DND-41 (cell line): ENCODE data around the gene SMPD4.
"Not testable (repeated sequence)": the region's sequence is repeated elsewhere in the genome, so short reads cannot be mapped to it uniquely, and the experiment has no call there.

Experiments used
- EZH2 ChIP-seq: IDR thresholded peaks from 3 replicates; pipeline ENCODE4 v1.6.1; 2012; ENCODE audit warnings: borderline replicate concordance, low read depth, mild to moderate bottlenecking, moderate library complexity, low read length, inconsistent platforms; ENCODE audit not compliant: severe bottlenecking
- TF ChIP-seq, protein P1 (sequence below): IDR thresholded peaks from 2 replicates; pipeline ENCODE4 v1.5.1; 2012; ENCODE audit warnings: borderline replicate concordance, low read length, moderate library complexity, mild to moderate bottlenecking; ENCODE audit not compliant: poor library complexity, severe bottlenecking; ENCODE audit errors: extremely low read depth

DNA sequence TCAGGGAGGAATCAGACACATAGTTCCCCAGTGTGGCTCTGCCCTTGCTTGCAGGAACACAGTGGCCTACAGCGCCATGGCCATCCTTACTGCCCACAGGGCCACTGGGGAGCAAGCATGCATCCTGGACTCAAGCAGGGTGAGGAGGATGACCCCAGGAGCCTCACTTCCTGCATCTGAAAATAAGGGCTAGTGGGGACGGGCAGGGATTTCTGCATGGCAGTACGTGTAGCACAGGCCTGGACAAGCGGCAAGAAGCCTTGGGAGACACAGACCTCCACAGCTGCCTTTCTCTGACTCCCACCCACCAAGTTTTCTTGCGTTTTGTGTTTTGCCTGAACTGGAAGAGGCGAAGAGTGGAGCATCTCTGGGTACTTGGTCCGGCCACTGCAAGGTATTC, 18.9 kb downstream of the SMPD4 start:
- TF ChIP-seq EZH2: not testable (repeated sequence)
- TF ChIP-seq, protein P1, sequence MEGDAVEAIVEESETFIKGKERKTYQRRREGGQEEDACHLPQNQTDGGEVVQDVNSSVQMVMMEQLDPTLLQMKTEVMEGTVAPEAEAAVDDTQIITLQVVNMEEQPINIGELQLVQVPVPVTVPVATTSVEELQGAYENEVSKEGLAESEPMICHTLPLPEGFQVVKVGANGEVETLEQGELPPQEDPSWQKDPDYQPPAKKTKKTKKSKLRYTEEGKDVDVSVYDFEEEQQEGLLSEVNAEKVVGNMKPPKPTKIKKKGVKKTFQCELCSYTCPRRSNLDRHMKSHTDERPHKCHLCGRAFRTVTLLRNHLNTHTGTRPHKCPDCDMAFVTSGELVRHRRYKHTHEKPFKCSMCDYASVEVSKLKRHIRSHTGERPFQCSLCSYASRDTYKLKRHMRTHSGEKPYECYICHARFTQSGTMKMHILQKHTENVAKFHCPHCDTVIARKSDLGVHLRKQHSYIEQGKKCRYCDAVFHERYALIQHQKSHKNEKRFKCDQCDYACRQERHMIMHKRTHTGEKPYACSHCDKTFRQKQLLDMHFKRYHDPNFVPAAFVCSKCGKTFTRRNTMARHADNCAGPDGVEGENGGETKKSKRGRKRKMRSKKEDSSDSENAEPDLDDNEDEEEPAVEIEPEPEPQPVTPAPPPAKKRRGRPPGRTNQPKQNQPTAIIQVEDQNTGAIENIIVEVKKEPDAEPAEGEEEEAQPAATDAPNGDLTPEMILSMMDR: not testable (repeated sequence)
